ENCODE measurements around the gene SEPTIN14.
"Not testable (repeated sequence)": the region's sequence is repeated elsewhere in the genome, so short reads cannot be mapped to it uniquely, and the experiment has no call there.

Gene SEPTIN14

DNA sequence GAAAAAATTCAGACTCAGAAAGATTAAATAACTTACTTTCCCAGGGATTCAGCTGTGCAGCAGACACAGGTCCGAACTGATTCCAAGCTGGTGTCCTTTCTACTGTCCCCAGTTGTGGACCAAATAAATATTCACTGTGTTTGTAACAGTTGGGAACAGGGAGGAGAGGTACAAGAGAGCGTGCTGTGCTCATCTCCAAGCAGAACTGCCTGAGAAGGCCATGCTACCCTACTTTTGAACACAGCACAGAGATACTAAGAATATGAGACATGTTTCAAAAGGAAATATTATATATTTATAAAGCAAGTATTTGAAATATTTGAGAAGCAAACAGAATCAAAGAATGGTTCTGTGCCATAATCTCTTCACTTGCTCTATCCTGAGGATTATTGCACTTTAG, at the start of gene SEPTIN14:
Gene SEPTIN14 (minus strand): TSS at position 101 of the 400 bp plus-strand sequence. CDS start 756 bp downstream, outside the sequence.
- not testable (repeated sequence) for DNase-seq

DNA sequence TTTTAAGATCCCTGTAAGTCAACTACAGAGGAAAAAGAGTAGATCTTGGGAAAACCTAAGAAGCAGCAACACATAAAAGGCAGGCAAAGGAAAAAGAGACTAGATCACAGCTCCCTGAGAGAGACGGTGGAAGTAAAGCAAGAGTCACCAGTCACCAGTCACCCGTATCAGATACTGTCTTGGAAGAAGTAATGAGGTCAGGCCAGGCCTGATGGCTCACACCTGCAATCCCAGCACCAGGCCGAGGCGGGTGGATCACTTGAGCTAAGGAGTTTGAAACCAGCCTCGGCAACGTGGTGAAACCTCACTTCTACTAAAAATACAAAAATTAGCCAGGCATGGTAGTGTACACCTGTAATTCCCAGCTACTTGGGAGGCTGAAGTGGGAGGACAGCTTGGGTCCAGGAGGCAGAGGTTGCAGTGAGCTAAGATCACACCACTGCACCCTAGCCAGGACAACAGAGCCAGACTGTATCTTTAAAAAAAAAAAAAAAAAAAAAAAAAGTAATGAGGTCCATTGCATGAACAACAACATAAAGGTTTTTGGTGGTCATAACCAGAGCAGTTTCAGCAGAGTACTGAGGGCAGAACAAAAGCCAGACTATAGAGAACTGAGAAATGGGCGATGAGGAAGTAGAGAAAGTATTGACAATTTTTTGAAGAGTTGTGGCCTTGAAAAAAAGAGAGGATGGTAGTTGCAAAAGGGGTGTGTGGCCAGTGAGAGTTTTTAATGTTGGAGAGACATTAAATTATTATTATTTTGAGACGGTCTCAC, 41.6 kb upstream of the SEPTIN14 start:
- DNase-seq = no peak

DNA sequence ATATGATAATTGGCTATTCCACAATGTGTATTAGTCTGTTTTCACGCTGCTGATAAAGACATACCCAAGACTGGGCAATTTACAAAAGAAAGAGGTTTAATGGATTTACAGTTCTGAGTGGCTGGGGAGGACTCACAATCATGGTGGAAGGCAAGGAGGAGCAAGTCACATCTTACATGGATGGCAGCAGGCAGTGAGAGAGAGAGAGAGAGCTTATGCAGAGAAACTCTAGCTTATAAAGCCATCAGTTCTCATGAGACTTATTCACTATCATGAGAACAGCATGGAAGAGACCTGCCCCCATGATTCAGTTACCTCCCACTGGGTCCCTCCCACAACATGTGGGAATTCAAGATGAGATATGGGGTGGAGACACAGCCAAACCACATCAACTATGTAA, 38.5 kb upstream of the SEPTIN14 start:
- not testable (repeated sequence) for DNase-seq

DNA sequence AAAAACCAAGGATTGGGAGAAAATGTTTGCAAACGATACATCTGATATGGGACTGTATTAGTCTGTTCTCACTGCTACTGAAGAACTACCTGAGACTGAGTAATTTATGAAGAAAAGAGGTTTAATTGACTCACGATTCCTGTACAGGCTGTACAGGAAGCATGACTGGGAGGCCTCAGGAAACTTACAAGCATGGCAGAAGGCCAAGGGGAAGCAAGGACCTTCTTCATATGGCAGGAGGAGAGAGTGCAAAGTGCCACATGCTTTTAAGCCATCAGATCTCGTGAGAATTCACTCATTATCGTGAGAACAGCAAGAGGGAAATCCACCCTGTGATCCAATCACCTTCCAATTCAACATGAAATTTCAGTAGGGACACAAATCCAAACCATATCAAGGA, 35.7 kb upstream of the SEPTIN14 start:
- DNase-seq = no peak

DNA sequence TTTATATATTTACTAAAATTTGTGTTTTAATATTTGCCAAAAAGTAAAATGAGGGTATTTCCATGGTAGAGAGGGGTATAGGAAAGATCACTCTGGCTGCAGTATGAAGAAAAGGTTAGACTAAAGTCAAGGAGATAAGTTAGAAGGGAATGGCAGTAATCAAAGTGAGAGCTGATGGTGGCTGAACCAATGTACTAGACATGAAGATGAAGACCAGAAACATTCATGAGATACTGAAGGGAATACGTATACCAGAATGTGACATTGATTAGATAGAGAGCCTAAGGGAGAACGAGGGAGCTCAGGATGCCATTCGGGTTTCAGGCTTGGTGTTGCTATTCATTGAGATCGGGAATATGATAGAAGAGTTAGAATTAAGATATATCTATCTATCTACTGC, 32.5 kb upstream of the SEPTIN14 start:
- DNase-seq = no peak

DNA sequence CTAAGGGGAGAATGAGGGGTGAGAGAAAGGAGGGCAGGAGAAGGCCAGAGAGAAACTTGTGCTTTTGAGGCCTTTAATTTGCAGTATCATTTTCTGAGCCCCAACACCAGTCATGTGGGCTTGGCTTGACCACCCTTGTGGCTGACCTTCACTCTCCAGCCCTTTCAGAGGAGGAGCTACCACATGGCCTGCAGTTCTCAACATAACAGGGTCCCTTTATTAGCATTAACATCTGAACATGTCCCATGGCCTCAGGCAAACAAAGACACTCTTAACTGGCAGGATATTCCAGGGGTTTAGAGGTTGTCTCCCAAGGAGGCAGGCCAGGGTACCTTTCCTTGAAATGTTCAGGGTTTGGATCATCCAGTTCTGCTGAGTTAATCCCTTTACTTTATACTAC, 31.4 kb upstream of the SEPTIN14 start:
- no peak for DNase-seq

DNA sequence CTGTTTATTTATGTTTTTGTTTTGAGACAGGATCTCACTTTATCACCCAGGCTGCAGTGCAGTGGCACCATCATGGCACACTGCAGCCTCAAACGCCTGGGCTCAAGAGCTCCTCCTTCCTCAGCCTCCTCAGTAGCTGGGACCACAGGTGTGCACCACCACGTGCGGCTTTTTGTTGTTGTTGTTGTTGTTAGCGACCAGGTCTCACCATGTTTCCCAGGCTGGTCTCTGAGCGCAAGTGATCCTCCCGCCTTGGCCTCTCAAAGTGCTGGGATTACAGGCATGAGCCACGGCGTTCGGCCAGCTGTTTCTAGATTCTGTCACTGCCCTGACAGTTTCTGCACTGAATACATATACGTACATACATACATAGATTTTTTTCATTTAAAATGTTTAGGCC, 25.8 kb upstream of the SEPTIN14 start:
- not testable (repeated sequence) for DNase-seq

DNA sequence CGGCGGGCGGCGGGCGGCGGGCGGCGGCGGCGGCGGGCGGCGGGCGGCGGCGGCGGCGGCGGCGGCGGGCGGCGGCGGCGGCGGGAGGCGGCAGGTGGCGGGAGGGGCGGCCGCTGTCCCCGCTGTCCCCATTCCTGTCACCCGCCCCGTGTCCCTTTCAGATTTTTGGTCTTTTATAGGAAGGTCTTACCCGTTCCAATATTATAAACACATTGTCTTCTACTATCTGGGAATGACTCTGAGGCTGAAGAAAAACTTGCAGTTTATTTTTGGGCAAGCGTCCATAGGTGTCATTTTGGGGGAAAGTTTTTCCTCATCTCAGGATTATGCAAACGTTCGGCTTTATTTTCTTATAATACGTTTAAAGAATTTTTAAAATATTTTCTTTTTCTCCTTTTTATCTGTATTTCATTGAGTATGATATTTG, 25.3 kb upstream of the SEPTIN14 start:
- no peak for DNase-seq

DNA sequence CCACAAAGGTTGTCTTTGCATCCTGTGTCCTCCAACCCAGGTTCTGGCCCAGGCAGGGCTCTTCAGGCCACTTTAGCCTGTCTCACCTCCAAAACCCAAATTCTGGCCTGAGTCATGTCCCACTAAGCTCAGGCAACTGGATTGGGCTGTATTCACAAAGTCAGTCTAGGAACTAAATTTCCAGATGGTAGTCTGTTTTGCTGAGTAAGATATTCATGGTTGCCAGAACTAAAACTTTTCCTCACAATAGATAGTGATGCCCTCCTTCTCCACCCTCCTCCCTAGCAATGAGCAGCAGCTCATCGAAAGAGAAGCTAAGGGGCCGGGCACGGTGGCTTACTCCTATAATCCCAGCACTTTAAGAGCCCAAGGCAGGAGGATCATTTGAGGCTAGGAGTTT, 21.8 kb upstream of the SEPTIN14 start:
- DNase-seq = no peak

DNA sequence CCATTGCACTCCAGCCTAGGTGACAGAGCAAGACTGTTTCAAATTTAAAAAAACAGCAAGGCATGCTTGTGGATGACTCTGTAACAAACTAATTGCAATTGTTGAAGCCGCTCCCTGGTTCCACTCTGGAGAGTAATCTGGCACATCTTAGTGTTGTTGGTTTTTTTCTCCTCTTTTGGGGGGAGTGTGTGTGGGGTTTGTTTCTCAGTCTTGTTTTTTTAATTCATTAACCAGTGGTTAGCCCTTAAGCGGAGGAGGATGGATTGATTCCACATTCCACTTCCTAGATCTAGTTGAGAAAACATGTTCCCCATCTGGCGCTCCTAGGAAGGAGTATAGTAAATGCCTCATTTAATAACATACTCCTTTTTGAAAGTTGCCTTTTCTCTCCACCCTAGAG, 16.1 kb upstream of the SEPTIN14 start:
- no peak for DNase-seq

DNA sequence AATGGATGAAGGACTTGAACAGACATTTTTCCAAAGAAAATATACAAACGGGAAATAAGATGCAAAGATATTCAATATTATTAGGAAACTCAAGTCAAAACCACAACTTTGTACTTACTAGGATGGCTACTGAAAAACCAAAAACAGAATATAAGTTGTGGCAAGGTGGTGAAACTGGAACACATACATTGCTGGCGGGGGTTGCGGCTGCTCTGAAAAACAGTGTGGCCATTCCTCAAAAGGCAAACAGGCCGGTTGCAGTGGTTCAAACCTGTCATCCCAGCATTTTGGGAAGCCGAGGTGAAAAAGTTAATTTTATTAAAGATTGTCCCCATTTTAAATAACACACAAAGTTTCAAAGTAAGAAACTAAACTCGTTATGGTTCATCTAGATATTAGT, 14.8 kb upstream of the SEPTIN14 start:
- DNase-seq = no peak

DNA sequence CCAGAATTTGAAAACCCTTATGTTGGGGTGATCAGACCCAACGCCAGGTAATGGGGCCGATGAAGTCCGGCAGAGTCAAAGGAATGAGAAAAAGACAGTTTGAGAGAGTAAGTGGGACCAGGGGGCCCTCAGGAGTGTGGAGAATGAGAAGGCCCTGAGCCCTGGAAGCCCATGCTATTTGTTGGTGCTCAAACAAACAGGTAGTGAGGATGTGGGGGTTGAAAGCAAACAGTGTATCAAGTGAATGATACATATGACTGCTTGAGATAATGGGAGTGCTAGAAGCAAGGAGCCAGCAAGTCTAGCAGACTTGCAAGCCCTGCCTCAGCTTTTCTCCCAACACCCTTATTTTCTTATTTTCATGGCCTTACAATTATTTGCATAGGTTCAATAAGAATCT, 11.2 kb upstream of the SEPTIN14 start:
- DNase-seq = no peak

DNA sequence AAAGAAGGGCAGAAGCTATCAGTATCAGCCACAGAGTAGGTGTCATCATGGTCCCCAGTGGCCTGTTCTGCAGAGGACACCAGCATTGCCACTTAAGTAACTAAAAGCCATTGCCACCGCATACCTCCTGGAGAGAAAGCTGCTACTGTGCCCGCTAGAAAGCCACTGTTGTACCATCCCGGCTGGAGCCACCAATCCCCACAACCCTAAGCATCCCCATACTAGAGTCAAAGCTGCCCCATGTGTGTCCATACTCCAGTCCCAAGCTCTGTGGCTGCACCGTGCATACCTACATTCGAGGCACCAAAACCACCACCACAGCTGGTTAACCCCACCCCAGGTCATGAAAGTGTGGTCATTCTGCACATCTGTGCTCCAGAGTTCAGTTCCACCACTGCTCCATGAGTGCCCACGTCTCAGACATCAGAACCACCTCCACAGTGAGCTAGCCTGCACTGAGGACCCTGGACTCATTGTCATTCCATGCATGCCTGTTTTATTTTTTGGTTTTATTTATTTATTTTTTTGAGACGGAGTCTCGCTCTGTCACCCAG, 9.5 kb upstream of the SEPTIN14 start:
- DNase-seq = no peak

DNA sequence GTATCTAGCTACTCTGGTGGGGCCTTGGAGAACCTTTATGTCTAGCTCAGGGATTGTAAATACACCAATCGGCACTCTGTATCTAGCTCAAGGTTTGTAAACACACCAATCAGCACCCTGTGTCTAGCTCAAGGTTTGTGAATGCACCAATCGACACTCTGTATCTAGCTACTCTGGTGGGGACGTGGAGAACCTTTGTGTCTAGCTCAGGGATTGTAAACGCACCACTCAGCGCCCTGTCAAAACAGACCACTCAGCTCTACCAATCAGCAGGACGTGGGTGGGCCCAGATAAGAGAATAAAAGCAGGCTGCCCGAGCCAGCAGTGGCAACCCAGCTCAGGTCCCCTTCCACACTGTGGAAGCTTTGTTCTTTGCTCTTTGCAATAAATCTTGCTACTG, 6.4 kb upstream of the SEPTIN14 start:
- DNase-seq = not testable (repeated sequence)

DNA sequence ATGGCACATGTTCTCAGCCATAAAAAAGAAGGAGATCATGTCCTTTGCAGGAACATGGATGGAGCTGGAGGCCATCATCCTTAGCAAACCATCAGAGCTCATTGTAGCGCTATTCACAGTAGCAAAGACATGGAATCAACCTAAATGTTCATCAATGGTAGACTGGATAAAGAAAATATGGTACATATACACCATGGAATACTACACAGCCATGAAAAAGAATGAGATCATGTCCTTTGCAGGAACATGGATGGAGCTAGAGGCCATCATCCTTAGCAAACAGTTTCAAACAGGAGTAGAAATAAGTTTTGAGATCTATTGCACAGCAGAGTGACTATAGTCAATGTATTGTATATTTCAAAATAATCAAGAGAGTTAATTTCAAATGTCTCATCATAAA, 17.4 kb downstream of the SEPTIN14 start:
- DNase-seq = not testable (repeated sequence)

DNA sequence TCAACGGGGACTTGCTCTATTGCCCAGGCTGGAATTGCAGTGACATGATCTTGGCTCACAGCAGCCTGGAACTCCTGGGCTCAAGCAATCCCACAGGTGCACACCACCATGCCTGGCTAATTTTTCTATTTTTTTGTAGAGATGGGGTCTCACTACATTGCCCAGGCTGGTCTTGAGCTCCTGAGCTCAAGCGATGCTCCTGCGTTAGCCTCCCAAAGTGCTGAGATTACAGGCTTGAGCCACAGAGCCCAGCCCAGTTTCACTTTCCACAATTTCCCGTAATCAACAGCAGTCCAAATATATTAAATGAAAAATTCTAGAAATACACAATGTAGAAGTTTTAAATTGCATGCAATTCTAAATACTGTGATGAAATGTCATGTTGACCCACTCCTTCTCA, 24.0 kb downstream of the SEPTIN14 start:
- no peak for DNase-seq

DNA sequence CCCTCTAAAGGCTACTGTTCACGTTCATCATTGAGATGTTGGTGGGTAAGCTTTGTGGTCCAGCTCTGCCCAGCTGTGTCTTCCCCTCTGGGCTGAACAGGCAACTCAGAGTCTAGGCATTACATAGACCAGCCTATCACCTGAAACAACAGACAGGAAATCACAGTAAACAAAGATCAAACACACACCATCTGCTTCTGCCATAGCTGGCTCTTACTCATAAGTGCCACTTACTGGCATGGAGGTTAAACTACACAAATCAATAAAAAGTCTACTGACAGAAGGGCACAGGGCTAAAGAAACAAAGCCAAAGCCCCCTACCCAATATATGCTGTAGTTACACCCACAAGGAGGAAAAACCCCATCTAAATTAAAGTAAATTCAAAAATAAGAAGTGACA, 35.0 kb downstream of the SEPTIN14 start:
- no peak for DNase-seq

DNA sequence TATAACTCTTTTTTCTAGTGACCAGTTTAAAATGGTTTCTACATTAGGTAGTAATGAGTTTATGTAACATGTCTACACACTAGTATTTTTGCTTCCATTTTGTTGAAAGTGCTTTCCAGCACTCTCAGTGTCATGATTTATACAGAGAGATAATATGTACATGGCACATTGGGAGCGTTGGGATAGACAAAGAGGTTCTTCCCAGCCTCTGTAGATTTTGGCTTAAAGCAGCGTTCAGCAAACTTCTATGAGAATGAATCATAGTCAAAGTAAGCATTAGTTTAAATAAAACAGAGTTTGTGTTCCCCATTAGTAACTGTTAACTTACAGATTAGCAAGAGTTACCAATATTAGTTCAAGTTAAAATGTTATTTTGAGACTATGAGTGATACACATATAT, 43.9 kb downstream of the SEPTIN14 start:
- DNase-seq = no peak

DNA sequence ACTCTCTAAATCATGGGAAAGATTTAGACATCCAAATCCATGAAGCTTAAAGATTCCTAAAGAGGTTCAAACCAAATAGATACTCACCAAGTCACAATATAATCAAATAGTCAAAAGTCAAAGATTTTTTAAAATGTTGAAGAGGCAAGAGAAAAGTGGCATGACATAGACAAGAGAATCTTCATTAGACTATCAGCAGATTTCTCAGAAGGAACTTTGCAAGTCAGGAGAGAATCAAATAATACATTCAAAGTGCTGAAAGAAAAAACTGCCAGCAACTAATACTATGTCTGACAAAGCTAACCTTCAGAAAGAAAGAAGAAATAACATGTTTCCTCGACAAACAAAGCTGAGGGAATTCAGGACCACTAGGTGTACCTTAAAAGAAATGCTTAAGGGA, 65.3 kb downstream of the SEPTIN14 start:
- DNase-seq = not testable (repeated sequence)

DNA sequence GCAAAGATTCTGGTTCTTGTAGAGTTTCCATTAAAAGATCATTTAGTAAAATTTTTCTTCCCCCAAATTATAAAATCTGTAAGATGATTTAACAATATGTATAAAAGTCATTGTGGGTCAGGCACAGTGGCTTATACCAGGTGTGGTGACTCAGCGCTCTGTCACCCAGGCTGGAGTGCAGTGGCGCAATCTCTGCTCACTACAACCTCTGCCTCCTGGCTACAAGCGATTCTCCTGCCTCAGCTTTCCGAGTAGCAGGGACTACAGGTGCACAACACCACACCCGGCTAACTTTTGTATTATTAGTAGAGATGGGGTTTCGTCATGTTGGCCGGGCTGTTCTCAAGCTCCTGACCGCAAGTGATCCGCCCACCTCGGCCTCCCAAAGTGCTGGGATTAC, 68.0 kb downstream of the SEPTIN14 start:
- DNase-seq = no peak

DNA sequence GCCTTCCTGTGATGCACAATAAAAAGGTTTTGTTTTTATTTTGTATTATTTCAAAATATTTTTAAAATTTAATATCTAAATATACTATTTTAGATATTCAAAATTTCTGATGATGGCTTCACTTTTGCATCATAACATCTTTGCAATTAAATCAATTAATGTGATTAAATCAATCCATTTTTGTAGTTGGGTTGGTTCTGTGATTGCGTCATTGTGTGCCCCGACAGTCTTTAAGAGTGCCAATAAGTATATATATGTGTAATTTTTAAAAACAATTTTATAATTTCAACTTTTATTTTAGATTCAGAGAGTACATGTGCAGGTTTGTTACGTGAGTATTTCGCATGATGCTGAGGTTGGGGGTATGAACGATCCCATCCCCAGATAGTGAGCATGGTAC, 70.5 kb downstream of the SEPTIN14 start:
- DNase-seq = no peak

DNA sequence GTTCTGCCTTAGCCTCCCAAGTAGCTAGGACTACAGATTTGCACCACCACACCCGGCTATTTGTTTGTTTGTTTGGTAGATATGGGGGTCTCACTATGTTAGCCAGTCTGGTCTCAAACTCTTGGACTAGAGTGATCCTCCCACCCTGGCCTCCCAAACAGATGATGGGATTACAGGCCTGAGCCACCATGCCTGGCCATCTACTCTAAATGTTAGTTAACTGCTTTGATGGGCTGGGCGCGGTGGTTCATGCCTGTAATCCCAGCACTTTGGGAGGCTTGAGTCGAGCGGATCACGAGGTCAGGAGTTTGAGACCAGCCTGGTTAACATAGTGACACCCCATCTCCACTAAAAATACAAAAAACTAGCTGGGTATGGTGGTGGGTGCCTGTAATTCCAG, 74.8 kb downstream of the SEPTIN14 start:
- no peak for DNase-seq

DNA sequence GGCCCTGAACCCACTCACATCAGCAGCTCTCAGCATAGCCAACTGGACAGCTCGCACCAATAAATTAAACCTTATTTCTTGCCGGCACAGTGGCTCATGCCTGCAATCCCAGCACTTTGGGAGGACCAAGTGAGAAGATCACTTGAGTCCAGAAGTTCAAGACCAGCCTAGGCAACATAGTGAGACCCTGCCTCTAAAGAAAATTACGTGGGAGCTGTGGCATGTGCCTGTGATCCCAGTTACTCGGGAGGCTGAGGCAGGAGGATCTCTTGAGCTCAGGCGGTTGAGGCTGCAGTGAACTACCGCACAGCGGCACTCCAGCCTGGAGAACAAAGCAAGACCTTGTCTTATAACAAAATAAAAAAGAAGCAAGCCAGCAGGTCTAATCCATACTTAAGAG, 75.7 kb downstream of the SEPTIN14 start:
- no peak for DNase-seq

DNA sequence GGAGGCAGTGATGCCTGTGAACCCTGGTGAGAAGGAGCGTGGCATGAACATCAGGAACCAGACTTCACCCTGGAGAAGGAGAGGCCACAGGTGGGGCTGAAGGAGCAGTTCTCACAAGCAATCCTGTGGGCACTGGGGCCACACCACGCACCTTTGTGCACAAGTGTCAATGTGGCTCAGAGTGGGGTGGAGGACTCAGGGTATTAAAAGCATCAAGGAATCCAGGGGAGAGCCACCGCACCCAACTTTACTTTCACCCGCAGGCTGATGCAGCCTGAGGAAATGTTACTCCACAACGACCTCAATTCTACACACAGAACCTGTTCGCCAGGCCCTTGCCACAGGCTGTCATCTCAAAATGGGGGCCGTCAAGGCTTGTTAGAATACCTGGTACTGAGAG, 77.1 kb downstream of the SEPTIN14 start:
- not testable (repeated sequence) for DNase-seq

DNA sequence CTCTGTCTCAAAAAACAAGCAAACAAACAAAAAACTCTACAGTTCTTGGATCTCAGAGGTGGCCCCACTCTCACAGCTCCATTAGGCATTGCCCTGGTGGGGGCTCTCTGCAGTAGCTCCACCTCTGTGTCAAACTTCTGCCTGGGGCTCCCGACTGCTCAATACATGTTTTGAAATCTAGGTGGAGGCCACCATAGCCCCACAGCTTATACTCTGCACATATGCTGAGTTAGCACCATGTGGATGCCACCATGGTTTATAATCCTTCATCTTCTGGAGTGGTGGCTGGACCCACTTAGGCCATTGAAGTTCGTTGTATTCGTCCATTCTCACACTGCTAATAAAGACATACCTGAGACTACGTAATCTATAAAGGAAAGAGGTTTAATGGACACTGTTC, 78.4 kb downstream of the SEPTIN14 start:
- no peak for DNase-seq
